NCI-H446 (cell line): ENCODE data around the gene MFN2.

Source experiments
- DNase-seq, 2 experiments: peaks; one replicate each; lab custom pipeline; 2025; lab: John Stamatoyannopoulos, UW

The MFN2 gene

GRCh38 chr1:12049616-12050015 is 69.4 kb downstream of the MFN2 start:
- DNase-seq, result no peak

DNA sequence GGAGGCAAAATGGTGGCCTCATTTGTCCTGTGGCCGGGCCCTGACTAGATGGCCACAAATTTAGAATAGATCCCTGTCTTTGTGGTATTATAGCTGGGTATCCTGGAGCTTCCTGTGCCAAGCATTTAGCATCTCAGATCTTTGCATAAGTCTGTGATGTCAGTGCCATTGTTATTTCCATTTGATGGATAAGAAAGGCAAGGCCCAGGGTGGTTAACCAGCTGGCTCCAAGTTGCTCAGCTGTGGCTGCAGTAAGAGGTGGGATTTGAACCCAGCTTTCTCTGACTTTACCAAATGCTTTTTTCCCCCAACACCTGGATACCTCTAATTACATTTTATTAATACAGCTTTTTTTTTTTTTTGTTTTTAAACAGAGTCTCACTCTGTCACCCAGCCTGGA is 71.1 kb downstream of the MFN2 start:
- no peak for DNase-seq

DNA sequence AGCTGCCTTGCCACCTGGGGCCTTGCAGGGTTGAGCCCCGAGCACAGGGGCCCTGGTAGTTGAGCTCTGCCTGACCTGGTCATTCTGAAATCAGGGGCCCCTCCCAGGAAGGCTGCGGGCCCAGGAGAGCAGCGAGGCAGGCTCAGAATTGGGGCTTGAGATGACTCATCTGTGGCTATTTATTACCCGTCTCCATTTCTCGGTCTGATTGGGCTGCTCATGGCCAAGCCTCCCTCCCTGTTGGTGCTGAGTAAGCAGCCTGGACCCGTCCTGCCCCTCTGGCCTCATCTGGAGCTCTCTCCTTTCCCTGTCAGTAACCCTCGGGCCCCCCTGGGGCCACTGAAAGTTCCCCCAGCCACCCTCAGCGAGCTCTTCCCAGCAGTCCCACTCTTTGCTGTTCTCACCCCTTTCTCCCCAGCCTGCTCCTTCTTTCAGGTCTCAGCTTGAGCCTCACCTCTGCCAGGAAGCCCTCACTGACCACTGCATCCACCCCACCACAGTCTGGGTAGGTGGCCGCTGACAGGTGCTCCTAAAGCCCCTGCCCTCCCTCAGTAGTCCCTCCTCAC is 71.8 kb downstream of the MFN2 start:
- peak in 1 of 2 experiments; percentile 35 for DNase-seq

GRCh38 chr1:12052997-12053686 is 72.9 kb downstream of the MFN2 start:
- peak; percentile 73 to 89 for DNase-seq

DNA sequence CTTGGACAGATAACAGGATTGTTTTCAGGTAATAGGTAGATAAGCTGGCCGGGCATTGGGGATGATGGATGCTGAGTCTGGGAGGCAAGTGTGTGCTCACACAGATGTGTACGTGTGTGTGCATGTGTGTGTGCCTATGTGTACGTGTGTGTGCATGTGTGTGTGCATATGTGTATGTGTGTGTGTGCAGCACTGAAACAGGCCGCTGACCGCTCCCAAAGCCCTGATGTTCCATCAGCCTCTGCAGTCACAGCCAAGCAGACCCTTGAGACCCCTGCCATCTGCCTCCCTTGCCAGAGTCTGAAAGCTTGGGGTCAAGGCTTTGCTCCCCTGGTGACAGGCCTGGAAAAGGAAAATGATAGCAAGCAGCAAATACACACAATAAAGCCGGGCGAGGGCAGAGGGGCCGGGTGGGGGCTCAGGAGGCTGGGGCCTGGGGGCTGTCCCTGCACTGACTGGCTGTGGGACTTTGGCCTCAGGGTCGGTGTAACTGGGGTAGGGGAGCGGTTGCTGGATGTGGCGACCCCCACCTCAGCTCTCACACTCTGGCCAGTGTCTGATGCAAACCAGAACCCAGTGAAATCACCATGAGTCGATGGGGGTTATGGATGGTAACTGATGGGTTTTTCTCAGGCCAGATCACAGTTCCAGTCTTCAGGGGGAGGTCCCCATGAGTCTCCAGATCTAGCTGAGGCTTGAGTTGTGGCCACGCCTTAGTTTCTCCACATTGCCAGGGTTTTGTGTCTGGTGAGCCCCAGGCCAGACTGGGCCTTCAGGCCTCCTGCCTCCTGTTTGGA is 73.7 kb downstream of the MFN2 start:
- no peak for DNase-seq

GRCh38 chr1:12055259-12055658 is 75.0 kb downstream of the MFN2 start:
- DNase-seq, result no peak

- no peak for DNase-seq
Observed at GRCh38 chr1:12056331-12056841, 76.1 kb downstream of the MFN2 start.

GRCh38 chr1:12057382-12057781 is 77.1 kb downstream of the MFN2 start:
- DNase-seq, result no peak

DNA sequence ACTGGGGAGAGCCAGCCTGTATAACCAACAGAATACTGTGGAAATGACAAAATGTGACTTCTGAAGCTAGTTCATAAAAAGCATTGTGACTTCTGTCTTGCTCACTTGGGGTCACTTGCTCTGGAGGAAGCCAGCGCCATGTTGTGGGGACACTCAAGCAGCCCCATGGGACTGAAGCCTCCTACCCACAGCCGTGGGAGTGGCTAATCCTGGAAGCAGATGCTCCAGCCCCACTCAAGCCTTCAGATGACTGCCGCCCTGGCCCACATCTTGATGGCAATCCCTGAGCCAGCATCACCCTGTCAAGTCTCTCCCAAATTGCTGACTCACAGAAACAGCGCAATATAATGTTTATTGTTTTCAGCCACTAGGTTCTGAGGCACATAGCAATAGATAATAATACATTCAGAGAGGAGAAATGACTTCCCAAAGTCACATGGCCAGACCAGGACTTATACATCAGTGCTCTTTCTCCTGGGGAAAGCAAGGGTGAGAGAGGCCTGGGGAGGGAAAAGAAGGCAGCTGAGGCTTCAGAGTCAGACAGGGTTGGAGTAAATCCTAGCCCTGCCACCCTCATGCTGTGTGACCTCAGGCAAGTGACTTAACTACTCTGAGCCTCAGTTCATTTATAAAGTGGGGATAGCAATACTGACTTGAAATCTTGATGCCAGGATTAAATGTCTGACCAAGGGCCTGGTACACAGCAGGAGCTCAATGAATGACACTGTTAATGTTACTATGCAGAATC is 77.9 kb downstream of the MFN2 start:
- DNase-seq, result no peak

- DNase-seq, result no peak
Observed at GRCh38 chr1:12059226-12059625, 79.0 kb downstream of the MFN2 start.

DNA sequence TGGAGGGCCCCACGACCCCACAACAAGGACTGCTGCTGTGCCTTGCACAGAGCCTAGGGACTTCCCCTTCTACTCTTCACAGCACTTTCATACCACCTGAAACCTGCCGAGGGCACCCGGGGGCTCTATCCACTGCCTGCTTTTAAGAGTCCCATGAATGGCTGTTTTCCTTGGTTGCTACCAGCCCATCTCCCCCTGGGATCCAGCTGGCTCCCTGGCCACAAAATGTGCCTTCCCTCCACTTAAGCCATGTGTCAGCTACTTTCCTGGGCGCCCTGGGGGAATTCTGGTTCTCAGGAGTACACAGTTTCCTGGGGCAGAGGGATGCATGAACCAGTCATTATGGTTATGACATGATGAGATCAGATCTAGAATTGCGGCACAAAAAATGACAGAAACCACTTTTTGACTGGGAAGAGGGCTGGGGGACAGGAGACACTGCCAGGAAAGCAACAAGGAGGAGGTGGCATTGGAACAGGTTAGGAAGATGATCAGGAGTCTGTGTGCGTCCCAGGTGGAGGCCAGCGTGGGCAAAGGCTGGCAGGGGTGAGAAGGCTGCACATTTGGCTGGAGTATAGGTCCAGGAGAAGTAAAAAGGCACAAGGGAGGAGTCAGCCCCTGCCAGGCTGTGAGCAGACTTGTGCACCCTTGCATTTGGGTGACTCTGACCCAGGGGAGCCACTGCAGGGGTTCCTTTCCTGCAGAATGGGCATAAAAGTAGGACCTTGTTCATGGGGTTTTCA is 79.6 kb downstream of the MFN2 start:
- DNase-seq, result no peak

- DNase-seq, result no peak
Observed at GRCh38 chr1:12060500-12060899, 80.3 kb downstream of the MFN2 start.
